Esophagus muscularis mucosa (tissue), 3 donors: Measurements from ENCODE around the gene ACTBL2.

Source experiments
- CTCF ChIP-seq, 3 experiments: fragments of 200-600 bp in 2 of 3; fragments of 450-650 bp in 1 of 3; sonication (generic) in 2 of 3; IDR thresholded peaks; one replicate each; pipeline ENCODE4 v1.5.1; 2017 to 2019; ENCODE audit warnings: antibody characterized with exemption in 3 of 3, mild to moderate bottlenecking in 2 of 3, moderate library complexity in 1 of 3
- EP300 ChIP-seq: sonication (generic); formaldehyde crosslinking; IDR thresholded peaks from one replicate; pipeline ENCODE4 v1.6.1; 2017; ENCODE audit warnings: antibody characterized with exemption

GRCh38 chr5:57509501-57510260 lies 27.1 kb upstream of the ACTBL2 start:
- TF ChIP-seq CTCF (IDR thresholded peaks at IDR 0.05) (no peak), EP300 (no peak)
